ENCODE results near the gene ZC2HC1B. TPM values are rescaled to one million over a fixed set of nuclear protein-coding genes. Genes with fewer than 3 reads are reported as not detected.

Gene ZC2HC1B
- total and polyA plus RNA-seq, 4 donors: not detected

- Histone ChIP-seq H3K9ac (ENCODE audit: low read depth in 1 of 2, low read length in 2 of 2) (no peak overlapping the region), H3K36me3 (ENCODE audit: control insufficient read depth in 4 of 4, insufficient read depth in 3 of 4, low read depth in 1 of 4, low read length in 3 of 4) (no peaks in the 10 kb centered on the region), H3K27me3 (ENCODE audit: control insufficient read depth in 4 of 4, insufficient read depth in 4 of 4, low read length in 3 of 4) (no peaks in the 10 kb centered on the region), H3K4me1 (ENCODE audit: control insufficient read depth in 4 of 4, insufficient read depth in 4 of 4, low read length in 3 of 4) (no peaks in the 10 kb centered on the region), H3K4me3 (ENCODE audit: low read depth in 1 of 3, low read length in 3 of 3) (no peak overlapping the region), H3K9me3 (ENCODE audit: control insufficient read depth in 4 of 4, low read length in 3 of 4) (peaks cover 0 to 10% (median 3%) of the 10 kb centered on the region in 4 donors), H3K27ac (ENCODE audit: low read depth in 1 of 2, low read length in 2 of 2) (no peak overlapping the region)
- no peak for DNase-seq (ENCODE audit: low spot score)
- WGBS: 92% methylated on average over 3 of the region's 3 CpGs
- no peak for TF ChIP-seq GABPA (IDR thresholded peaks at IDR 0.05 in 1 of 2, conservative IDR thresholded peaks at IDR 0.05 in 1 of 2)
- no peak for TF ChIP-seq HNF4G (IDR thresholded peaks at IDR 0.05)
Observed at GRCh38 chr6:143878272-143878760, 14.0 kb downstream of the ZC2HC1B start.

- Histone ChIP-seq H3K4me3 (ENCODE audit: low read depth in 1 of 3, low read length in 3 of 3) (no peak overlapping the region), H3K4me1 (ENCODE audit: control insufficient read depth in 4 of 4, insufficient read depth in 4 of 4, low read length in 3 of 4) (no peaks in the 10 kb centered on the region), H3K36me3 (ENCODE audit: control insufficient read depth in 4 of 4, insufficient read depth in 3 of 4, low read depth in 1 of 4, low read length in 3 of 4) (no peaks in the 10 kb centered on the region), H3K9ac (ENCODE audit: low read depth in 1 of 2, low read length in 2 of 2) (no peak overlapping the region), H3K27me3 (ENCODE audit: control insufficient read depth in 4 of 4, insufficient read depth in 4 of 4, low read length in 3 of 4) (no peaks in the 10 kb centered on the region), H3K27ac (ENCODE audit: low read depth in 1 of 2, low read length in 2 of 2) (no peak overlapping the region), H3K9me3 (ENCODE audit: control insufficient read depth in 4 of 4, low read length in 3 of 4) (peaks cover 0 to 7% (median 3%) of the 10 kb centered on the region in 4 donors)
- no peak for DNase-seq (ENCODE audit: low spot score)
- TF ChIP-seq NR2F2 (IDR thresholded peaks at IDR 0.05): no peak
- no peak for TF ChIP-seq RAD21 (IDR thresholded peaks at IDR 0.05)
- no peak for TF ChIP-seq YY1 (IDR thresholded peaks at IDR 0.05)
- no peak for TF ChIP-seq FOXA2 (IDR thresholded peaks at IDR 0.05)
- TF ChIP-seq ZBTB33 (IDR thresholded peaks at IDR 0.05): no peak
- TF ChIP-seq REST (IDR thresholded peaks at IDR 0.05): no peak
- TF ChIP-seq GABPA (IDR thresholded peaks at IDR 0.05 in 1 of 2, conservative IDR thresholded peaks at IDR 0.05 in 1 of 2): no peak
- TF ChIP-seq, protein P1, sequence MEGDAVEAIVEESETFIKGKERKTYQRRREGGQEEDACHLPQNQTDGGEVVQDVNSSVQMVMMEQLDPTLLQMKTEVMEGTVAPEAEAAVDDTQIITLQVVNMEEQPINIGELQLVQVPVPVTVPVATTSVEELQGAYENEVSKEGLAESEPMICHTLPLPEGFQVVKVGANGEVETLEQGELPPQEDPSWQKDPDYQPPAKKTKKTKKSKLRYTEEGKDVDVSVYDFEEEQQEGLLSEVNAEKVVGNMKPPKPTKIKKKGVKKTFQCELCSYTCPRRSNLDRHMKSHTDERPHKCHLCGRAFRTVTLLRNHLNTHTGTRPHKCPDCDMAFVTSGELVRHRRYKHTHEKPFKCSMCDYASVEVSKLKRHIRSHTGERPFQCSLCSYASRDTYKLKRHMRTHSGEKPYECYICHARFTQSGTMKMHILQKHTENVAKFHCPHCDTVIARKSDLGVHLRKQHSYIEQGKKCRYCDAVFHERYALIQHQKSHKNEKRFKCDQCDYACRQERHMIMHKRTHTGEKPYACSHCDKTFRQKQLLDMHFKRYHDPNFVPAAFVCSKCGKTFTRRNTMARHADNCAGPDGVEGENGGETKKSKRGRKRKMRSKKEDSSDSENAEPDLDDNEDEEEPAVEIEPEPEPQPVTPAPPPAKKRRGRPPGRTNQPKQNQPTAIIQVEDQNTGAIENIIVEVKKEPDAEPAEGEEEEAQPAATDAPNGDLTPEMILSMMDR (IDR thresholded peaks at IDR 0.05; ENCODE audit: low read depth, low read length, missing input control): no peak
- no peak for TF ChIP-seq TAF1 (conservative IDR thresholded peaks at IDR 0.05)
- no peak for TF ChIP-seq FOXA1 (IDR thresholded peaks at IDR 0.05)
- no peak for TF ChIP-seq EGR1 (IDR thresholded peaks at IDR 0.05; ENCODE audit: low read depth in 2 of 2)
- TF ChIP-seq, protein P2, sequence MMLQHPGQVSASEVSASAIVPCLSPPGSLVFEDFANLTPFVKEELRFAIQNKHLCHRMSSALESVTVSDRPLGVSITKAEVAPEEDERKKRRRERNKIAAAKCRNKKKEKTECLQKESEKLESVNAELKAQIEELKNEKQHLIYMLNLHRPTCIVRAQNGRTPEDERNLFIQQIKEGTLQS (IDR thresholded peaks at IDR 0.05): no peak
- no peak for TF ChIP-seq JUND (IDR thresholded peaks at IDR 0.05)
- no peak for TF ChIP-seq MAX (IDR thresholded peaks at IDR 0.05)
- TF ChIP-seq SP1 (IDR thresholded peaks at IDR 0.05): no peak
- no peak for TF ChIP-seq RXRA (IDR thresholded peaks at IDR 0.05)
- no peak for TF ChIP-seq HNF4G (IDR thresholded peaks at IDR 0.05)
- TF ChIP-seq HNF4A (conservative IDR thresholded peaks at IDR 0.05): no peak
- WGBS: 81% methylated on average over 2 of the region's 2 CpGs
Observed at GRCh38 chr6:143880412-143880811, 16.1 kb downstream of the ZC2HC1B start.

Data from liver (tissue), 9 donors.